Activated CD8-positive, alpha-beta memory T cell treated with anti-CD3 and anti-CD28 coated beads, Interleukin-2, amount 50 U/mL, for 24 hours (primary cell): ENCODE measurements around the gene WDR20.

Experiments
- DNase-seq: peaks from one replicate; pipeline ENCODE4 v3.0.0-alpha.2; 2020; ENCODE audit errors: extremely low read depth

The WDR20 gene

GRCh38 chr14:102218688-102219087 lies 79.0 kb downstream of the WDR20 start:
- no peak for DNase-seq

GRCh38 chr14:102219316-102219715 lies 79.6 kb downstream of the WDR20 start:
- no peak for DNase-seq

GRCh38 chr14:102220031-102220430 lies 80.3 kb downstream of the WDR20 start:
- no peak for DNase-seq

- no peak for DNase-seq
Measured at GRCh38 chr14:102221026-102221425, 81.3 kb downstream of the WDR20 start.

- no peak for DNase-seq
Measured at GRCh38 chr14:102222009-102222575, 82.4 kb downstream of the WDR20 start.

- DNase-seq = no peak
Measured at GRCh38 chr14:102222751-102223150, 83.1 kb downstream of the WDR20 start.

GRCh38 chr14:102223682-102224081 lies 84.0 kb downstream of the WDR20 start:
- DNase-seq = no peak

GRCh38 chr14:102225386-102225785 lies 85.7 kb downstream of the WDR20 start:
- no peak for DNase-seq

GRCh38 chr14:102225936-102226335 lies 86.2 kb downstream of the WDR20 start:
- DNase-seq = no peak

- no peak for DNase-seq
Measured at GRCh38 chr14:102226356-102227125, 86.8 kb downstream of the WDR20 start.

- DNase-seq = no peak
Measured at GRCh38 chr14:102227184-102227964, 87.7 kb downstream of the WDR20 start.

- no peak for DNase-seq
Measured at GRCh38 chr14:102229071-102229738, 89.5 kb downstream of the WDR20 start.

GRCh38 chr14:102229739-102230092 lies 90.0 kb downstream of the WDR20 start:
- no peak for DNase-seq

GRCh38 chr14:102230481-102231210 lies 90.9 kb downstream of the WDR20 start:
- no peak for DNase-seq

GRCh38 chr14:102231476-102232347 lies 92.0 kb downstream of the WDR20 start:
- no peak for DNase-seq

- no peak for DNase-seq
Measured at GRCh38 chr14:102232348-102232625, 92.6 kb downstream of the WDR20 start.

- DNase-seq = no peak
Measured at GRCh38 chr14:102233081-102233480, 93.4 kb downstream of the WDR20 start.

- DNase-seq = no peak
Measured at GRCh38 chr14:102234331-102235264, 94.9 kb downstream of the WDR20 start.

- peak; percentile 35 for DNase-seq
Measured at GRCh38 chr14:102235275-102235897, 95.7 kb downstream of the WDR20 start.
